ENCODE measurements around the gene RNF40.
"Not testable (repeated sequence)": the region's sequence is repeated elsewhere in the genome, so short reads cannot be mapped to it uniquely, and the experiment has no call there.

The RNF40 gene

GRCh38 chr16:30787613-30788378 is 25.7 kb downstream of the RNF40 start:
- H3K36me3 ChIP-seq (ENCODE audit: insufficient read depth, low read length), result no peaks in the 10 kb centered on the region
- H3K4me1 ChIP-seq (ENCODE audit: insufficient read depth, low read length), result peaks cover 8% of the 10 kb centered on the region; the same call in 1 of the 2 replicates
- peak overlapping the region; percentile 98 for H3K9ac ChIP-seq (ENCODE audit: low read depth, low read length)
- no peaks in the 10 kb centered on the region for H3K9me3 ChIP-seq (ENCODE audit: control insufficient read depth, insufficient read depth, low read length)

DNA sequence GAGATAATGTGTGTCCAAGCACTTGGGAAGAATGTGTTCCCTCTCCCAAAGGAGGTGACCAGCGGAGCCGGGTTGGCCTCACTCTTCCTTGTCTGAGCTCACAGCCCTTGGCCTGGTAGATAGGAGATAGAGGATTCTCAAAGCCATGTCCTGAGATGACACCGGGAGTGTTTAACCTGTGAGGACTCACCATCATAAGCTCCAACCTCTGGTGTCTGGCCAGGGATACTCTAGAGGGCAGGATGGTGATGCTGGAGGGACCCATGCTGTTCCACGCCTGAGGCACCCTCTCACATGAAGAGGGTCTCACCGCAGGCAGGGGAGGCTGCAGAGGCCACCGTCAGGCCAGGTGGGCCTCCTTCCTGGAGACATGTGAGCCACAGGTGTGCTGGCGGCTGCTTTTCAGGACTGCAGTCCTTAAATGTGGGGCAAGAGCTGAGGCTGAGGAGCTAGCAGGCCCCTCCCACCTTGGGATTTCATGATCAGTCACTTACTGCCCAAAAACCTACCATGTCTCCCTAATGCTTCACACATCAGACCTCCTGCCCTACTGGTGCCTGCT is 31.5 kb downstream of the RNF40 start:
- H3K9ac ChIP-seq (ENCODE audit: low read depth, low read length), result no peak overlapping the region
- H3K9me3 ChIP-seq (ENCODE audit: control insufficient read depth, insufficient read depth, low read length), result no peaks in the 10 kb centered on the region
- H3K4me1 ChIP-seq (ENCODE audit: insufficient read depth, low read length), result no peaks in the 10 kb centered on the region
- H3K36me3 ChIP-seq (ENCODE audit: insufficient read depth, low read length), result no peaks in the 10 kb centered on the region

GRCh38 chr16:30794634-30795033 is 32.5 kb downstream of the RNF40 start:
- H3K9me3 ChIP-seq (ENCODE audit: control insufficient read depth, insufficient read depth, low read length), result no peaks in the 10 kb centered on the region
- no peaks in the 10 kb centered on the region for H3K36me3 ChIP-seq (ENCODE audit: insufficient read depth, low read length)
- H3K9ac ChIP-seq (ENCODE audit: low read depth, low read length), result no peak overlapping the region
- H3K4me1 ChIP-seq (ENCODE audit: insufficient read depth, low read length), result no peaks in the 10 kb centered on the region

DNA sequence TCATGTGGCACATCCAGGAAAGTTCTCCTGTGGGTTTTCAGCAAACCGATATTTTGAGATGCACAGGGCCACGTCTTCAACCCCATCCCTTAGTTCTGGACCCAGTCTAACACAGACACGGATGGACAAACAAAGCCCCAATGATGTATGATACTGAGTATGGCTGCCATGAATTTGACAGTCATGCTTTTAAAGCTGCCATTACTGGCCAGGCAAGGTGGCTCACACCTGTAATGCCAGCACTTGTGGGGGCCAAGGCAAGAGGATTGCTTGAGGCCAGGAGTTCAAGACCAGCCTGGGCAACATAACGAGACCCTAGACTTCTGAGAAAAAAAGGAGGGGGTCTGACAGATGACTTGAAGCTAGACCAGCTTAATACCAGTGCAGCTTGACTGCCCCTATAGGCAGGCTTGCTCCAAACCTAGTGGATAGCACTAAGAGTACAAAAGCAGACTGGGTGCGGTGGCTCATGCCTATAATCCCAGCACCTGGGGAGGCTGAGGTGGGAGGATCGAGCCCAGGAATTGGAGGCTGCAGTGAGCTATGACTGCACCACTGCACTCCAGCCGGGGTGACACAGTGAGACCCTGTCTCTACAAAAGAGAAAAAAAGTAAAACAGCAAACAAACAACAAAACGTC is 35.7 kb downstream of the RNF40 start:
- Histone ChIP-seq H3K4me1 (ENCODE audit: insufficient read depth, low read length) (no peaks in the 10 kb centered on the region), H3K9ac (ENCODE audit: low read depth, low read length) (no peak overlapping the region), H3K9me3 (ENCODE audit: control insufficient read depth, insufficient read depth, low read length) (no peaks in the 10 kb centered on the region), H3K36me3 (ENCODE audit: insufficient read depth, low read length) (no peaks in the 10 kb centered on the region)

DNA sequence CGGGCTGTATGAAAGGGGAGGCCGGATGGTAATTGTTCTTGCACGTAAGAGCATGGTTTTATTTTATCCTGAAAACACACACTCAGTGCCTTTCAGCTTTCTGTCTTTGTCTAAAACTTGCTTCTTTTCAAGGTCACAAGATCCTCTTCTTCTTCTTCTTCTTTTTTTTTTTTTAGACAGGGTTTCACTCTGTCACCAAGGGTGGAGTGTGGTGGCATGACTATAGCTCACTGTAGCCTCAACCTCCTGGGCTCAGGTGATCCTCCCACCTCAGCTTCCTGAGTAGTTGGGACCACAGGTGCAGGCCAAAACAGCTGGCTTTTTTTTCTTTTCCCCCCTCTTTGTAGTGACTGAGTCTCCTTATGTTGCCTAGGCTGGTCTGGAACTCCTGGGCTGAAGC is 40.8 kb downstream of the RNF40 start:
- no peak overlapping the region for H3K9ac ChIP-seq (ENCODE audit: low read depth, low read length)
- H3K36me3 ChIP-seq (ENCODE audit: insufficient read depth, low read length), result no peaks in the 10 kb centered on the region
- no peaks in the 10 kb centered on the region for H3K9me3 ChIP-seq (ENCODE audit: control insufficient read depth, insufficient read depth, low read length)
- H3K4me1 ChIP-seq (ENCODE audit: insufficient read depth, low read length), result no peaks in the 10 kb centered on the region

DNA sequence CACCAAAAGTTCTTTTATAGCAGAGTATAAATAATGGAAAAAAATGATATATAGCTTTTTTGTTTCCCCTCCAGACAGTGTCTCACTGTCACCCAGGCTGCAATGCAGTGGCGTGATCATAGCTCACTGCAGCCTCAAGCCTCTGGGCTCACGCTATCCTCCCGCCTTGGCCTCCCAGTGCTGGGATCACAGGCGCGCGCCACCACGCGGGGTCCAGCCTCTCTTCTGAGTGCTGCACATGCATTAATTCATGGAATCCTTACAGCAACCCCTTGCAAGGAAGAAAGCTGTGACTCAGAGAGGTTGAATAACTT is 42.9 kb downstream of the RNF40 start:
- Histone ChIP-seq H3K4me1 (ENCODE audit: insufficient read depth, low read length) (no peaks in the 10 kb centered on the region), H3K9me3 (ENCODE audit: control insufficient read depth, insufficient read depth, low read length) (no peaks in the 10 kb centered on the region), H3K36me3 (ENCODE audit: insufficient read depth, low read length) (no peaks in the 10 kb centered on the region), H3K9ac (ENCODE audit: low read depth, low read length) (peak overlapping the region; percentile 76)

- peak overlapping the region; percentile 76 for H3K9ac ChIP-seq (ENCODE audit: low read depth, low read length)
- H3K4me1 ChIP-seq (ENCODE audit: insufficient read depth, low read length), result no peaks in the 10 kb centered on the region
- H3K9me3 ChIP-seq (ENCODE audit: control insufficient read depth, insufficient read depth, low read length), result no peaks in the 10 kb centered on the region
- H3K36me3 ChIP-seq (ENCODE audit: insufficient read depth, low read length), result no peaks in the 10 kb centered on the region
These were observed 43.4 kb downstream of the RNF40 start for GRCh38 chr16:30805370-30806169.

GRCh38 chr16:30808146-30808545 is 46.0 kb downstream of the RNF40 start:
- Histone ChIP-seq H3K9ac (ENCODE audit: low read depth, low read length) (no peak overlapping the region), H3K4me1 (ENCODE audit: insufficient read depth, low read length) (no peaks in the 10 kb centered on the region), H3K36me3 (ENCODE audit: insufficient read depth, low read length) (no peaks in the 10 kb centered on the region), H3K9me3 (ENCODE audit: control insufficient read depth, insufficient read depth, low read length) (no peaks in the 10 kb centered on the region)

DNA sequence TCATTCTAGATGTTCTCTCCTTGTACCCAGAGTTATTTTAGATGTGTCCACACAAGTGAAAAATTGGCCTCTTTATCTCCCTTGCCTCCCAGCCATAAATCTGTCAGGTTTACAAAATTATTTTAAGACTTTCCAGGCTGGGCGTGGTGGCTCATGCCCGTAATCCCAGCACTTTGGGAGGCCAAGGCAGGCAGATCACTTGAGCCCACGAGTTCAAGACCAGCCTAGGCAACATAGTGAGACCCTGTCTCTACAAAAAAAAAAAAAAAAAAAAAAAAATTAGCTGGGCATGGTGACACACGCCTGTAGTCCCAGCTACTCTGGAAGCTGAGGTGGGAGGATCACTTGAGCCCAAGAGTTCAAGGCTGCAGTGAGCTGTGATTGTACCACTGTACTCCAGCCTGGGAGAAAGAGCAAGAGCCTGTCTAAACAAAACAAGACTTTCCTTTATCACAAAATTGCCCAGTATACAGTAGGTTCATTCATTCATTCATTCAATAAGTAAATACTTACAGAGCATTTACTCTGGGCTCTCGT is 46.8 kb downstream of the RNF40 start:
- H3K36me3 ChIP-seq (ENCODE audit: insufficient read depth, low read length); H3K9ac ChIP-seq (ENCODE audit: low read depth, low read length); H3K9me3 ChIP-seq (ENCODE audit: control insufficient read depth, insufficient read depth, low read length); H3K4me1 ChIP-seq (ENCODE audit: insufficient read depth, low read length): not testable (repeated sequence)

DNA sequence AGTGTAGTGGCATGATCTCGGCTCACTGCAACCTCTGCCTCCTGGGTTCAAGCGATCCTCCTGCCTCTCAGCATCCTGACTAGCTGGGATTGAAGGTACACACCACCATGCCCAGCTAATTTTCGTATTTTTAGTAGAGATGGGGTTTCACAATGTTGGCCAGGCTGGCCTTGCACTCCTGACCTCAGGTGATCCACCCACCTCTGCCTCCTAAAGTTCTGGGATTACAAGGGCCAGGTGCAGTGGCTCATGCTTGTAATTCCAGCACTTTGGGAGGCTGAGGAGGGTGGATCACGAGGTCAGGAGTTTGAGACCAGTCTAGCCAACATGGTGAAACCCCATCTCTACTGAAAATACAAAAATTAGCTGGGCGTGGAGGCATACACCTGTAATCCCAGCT is 47.6 kb downstream of the RNF40 start:
- not testable (repeated sequence) for H3K4me1 ChIP-seq (ENCODE audit: insufficient read depth, low read length); H3K9ac ChIP-seq (ENCODE audit: low read depth, low read length); H3K36me3 ChIP-seq (ENCODE audit: insufficient read depth, low read length); H3K9me3 ChIP-seq (ENCODE audit: control insufficient read depth, insufficient read depth, low read length)

DNA sequence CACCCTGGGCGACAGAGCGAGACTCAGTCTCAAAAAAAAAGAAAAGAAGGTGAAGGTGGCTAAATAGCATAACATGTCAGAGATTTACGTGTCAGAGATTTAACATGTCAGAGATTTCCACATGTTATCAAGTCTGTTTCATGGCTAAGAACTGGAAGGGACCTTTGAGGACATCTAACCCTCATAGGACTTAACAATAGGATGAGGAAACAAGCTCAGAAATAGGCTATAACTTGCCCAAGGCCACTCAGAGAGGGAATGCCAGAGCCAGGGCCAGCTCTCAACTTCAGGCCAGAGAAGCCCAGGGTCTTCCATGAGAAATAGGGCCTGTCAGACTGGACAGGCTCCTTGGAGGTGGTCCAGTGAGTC is 51.7 kb downstream of the RNF40 start:
- Histone ChIP-seq H3K36me3 (ENCODE audit: insufficient read depth, low read length) (no peaks in the 10 kb centered on the region), H3K9ac (ENCODE audit: low read depth, low read length) (peak overlapping the region; percentile 33), H3K9me3 (ENCODE audit: control insufficient read depth, insufficient read depth, low read length) (no peaks in the 10 kb centered on the region), H3K4me1 (ENCODE audit: insufficient read depth, low read length) (no peaks in the 10 kb centered on the region)

GRCh38 chr16:30816769-30817168 is 54.6 kb downstream of the RNF40 start:
- Histone ChIP-seq H3K36me3 (ENCODE audit: insufficient read depth, low read length) (no peaks in the 10 kb centered on the region), H3K9me3 (ENCODE audit: control insufficient read depth, insufficient read depth, low read length) (no peaks in the 10 kb centered on the region), H3K4me1 (ENCODE audit: insufficient read depth, low read length) (no peaks in the 10 kb centered on the region), H3K9ac (ENCODE audit: low read depth, low read length) (no peak overlapping the region)

DNA sequence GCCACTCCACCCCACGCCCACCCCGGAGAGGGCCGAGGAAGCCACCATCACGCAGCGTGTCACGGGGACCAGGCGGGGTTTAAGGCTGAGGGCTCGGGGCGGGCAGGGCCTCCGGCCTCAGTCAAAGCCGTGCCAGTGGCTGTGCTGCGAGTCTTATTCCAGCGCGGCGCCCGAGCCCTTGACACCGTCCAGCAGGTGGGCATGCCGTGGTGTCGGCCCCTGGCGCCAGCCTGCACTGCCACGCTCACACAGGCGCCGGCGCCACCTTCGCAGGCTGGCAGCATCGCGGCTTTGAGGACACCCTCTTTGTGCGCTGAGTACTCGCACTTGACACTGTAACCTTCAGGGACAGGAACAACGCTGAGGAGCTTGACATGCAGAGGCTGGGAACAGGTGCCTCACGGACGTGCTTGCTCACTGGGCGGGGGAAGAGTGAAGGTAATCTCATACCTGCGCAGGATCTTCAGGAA is 58.9 kb downstream of the RNF40 start:
- no peaks in the 10 kb centered on the region for H3K36me3 ChIP-seq (ENCODE audit: insufficient read depth, low read length)
- no peaks in the 10 kb centered on the region for H3K9me3 ChIP-seq (ENCODE audit: control insufficient read depth, insufficient read depth, low read length)
- no peaks in the 10 kb centered on the region for H3K4me1 ChIP-seq (ENCODE audit: insufficient read depth, low read length)
- H3K9ac ChIP-seq (ENCODE audit: low read depth, low read length), result no peak overlapping the region

GRCh38 chr16:30821441-30821840 is 59.3 kb downstream of the RNF40 start:
- H3K9me3 ChIP-seq (ENCODE audit: control insufficient read depth, insufficient read depth, low read length); H3K36me3 ChIP-seq (ENCODE audit: insufficient read depth, low read length); H3K4me1 ChIP-seq (ENCODE audit: insufficient read depth, low read length); H3K9ac ChIP-seq (ENCODE audit: low read depth, low read length): not testable (repeated sequence)
